Skeletal muscle satellite cell (primary cell): Measurements from ENCODE around the gene ZNRF4.

Source experiments
- H3K27me3 ChIP-seq: 2 replicates; pipeline ENCODE4 v1.7.0; 2013; ENCODE audit warnings: low read length; ENCODE audit not compliant: control insufficient read depth, insufficient read depth
- H3K36me3 ChIP-seq: 2 replicates; pipeline ENCODE4 v1.7.0; 2013; ENCODE audit warnings: mild to moderate bottlenecking, control low read depth, low read length; ENCODE audit not compliant: insufficient read depth
- H3K4me1 ChIP-seq: 2 replicates; pipeline ENCODE4 v1.7.0; 2013; ENCODE audit warnings: low read length; ENCODE audit not compliant: control insufficient read depth, insufficient read depth
- H3K4me2 ChIP-seq: 2 replicates; pipeline ENCODE4 v1.7.0; 2013; ENCODE audit warnings: mild to moderate bottlenecking, low read length
- H3K4me3 ChIP-seq: 2 replicates; pipeline ENCODE4 v1.7.0; 2013; ENCODE audit warnings: low read length
- H3K9ac ChIP-seq: 2 replicates; pipeline ENCODE4 v1.7.0; 2013; ENCODE audit warnings: mild to moderate bottlenecking, low read depth, low read length, moderate library complexity
- H3K9me3 ChIP-seq: replicated peaks from 2 replicates; pipeline ENCODE4 v1.7.0; 2013; ENCODE audit warnings: mild to moderate bottlenecking, control low read depth, low read length

Gene ZNRF4

GRCh38 chr19:5492281-5492634, 37.0 kb downstream of the ZNRF4 start:
- Histone ChIP-seq H3K27me3 (peaks cover 45% of the 10 kb centered on the region), H3K4me2 (no peak overlapping the region), H3K9ac (no peak overlapping the region), H3K9me3 (no peaks in the 10 kb centered on the region), H3K36me3 (no peaks in the 10 kb centered on the region), H3K4me1 (no peaks in the 10 kb centered on the region), H3K4me3 (no peak overlapping the region)

GRCh38 chr19:5492635-5493409, 37.6 kb downstream of the ZNRF4 start:
- H3K27me3 ChIP-seq, result peaks cover 45% of the 10 kb centered on the region
- H3K4me3 ChIP-seq, result no peak overlapping the region
- no peaks in the 10 kb centered on the region for H3K4me1 ChIP-seq
- H3K36me3 ChIP-seq, result no peaks in the 10 kb centered on the region
- no peak overlapping the region for H3K4me2 ChIP-seq
- no peaks in the 10 kb centered on the region for H3K9me3 ChIP-seq
- H3K9ac ChIP-seq, result no peak overlapping the region

- H3K9ac ChIP-seq, result no peak overlapping the region
- no peaks in the 10 kb centered on the region for H3K4me1 ChIP-seq
- peaks cover 43% of the 10 kb centered on the region for H3K27me3 ChIP-seq
- H3K4me2 ChIP-seq, result no peak overlapping the region
- no peak overlapping the region for H3K4me3 ChIP-seq
- H3K36me3 ChIP-seq, result no peaks in the 10 kb centered on the region
- H3K9me3 ChIP-seq, result no peaks in the 10 kb centered on the region
Measured at GRCh38 chr19:5494773-5495172, 39.6 kb downstream of the ZNRF4 start.

GRCh38 chr19:5495792-5496191, 40.6 kb downstream of the ZNRF4 start:
- H3K4me2 ChIP-seq, result no peak overlapping the region
- no peaks in the 10 kb centered on the region for H3K4me1 ChIP-seq
- H3K9me3 ChIP-seq, result no peaks in the 10 kb centered on the region
- H3K9ac ChIP-seq, result no peak overlapping the region
- peaks cover 35% of the 10 kb centered on the region for H3K27me3 ChIP-seq
- H3K4me3 ChIP-seq, result no peak overlapping the region
- H3K36me3 ChIP-seq, result no peaks in the 10 kb centered on the region

- H3K9ac ChIP-seq, result no peak overlapping the region
- H3K4me2 ChIP-seq, result no peak overlapping the region
- no peaks in the 10 kb centered on the region for H3K36me3 ChIP-seq
- no peak overlapping the region for H3K4me3 ChIP-seq
- H3K9me3 ChIP-seq, result no peaks in the 10 kb centered on the region
- no peaks in the 10 kb centered on the region for H3K4me1 ChIP-seq
- H3K27me3 ChIP-seq, result peaks cover 23% of the 10 kb centered on the region
Measured at GRCh38 chr19:5497297-5497696, 42.1 kb downstream of the ZNRF4 start.

GRCh38 chr19:5498830-5499550, 43.8 kb downstream of the ZNRF4 start:
- no peaks in the 10 kb centered on the region for H3K4me1 ChIP-seq
- H3K9me3 ChIP-seq, result no peaks in the 10 kb centered on the region
- no peak overlapping the region for H3K4me2 ChIP-seq
- no peak overlapping the region for H3K9ac ChIP-seq
- H3K36me3 ChIP-seq, result no peaks in the 10 kb centered on the region
- H3K27me3 ChIP-seq, result peaks cover 9% of the 10 kb centered on the region
- H3K4me3 ChIP-seq, result no peak overlapping the region

GRCh38 chr19:5501907-5502306, 46.7 kb downstream of the ZNRF4 start:
- H3K9ac ChIP-seq, result no peak overlapping the region
- H3K9me3 ChIP-seq, result no peaks in the 10 kb centered on the region
- H3K36me3 ChIP-seq, result no peaks in the 10 kb centered on the region
- no peak overlapping the region for H3K4me3 ChIP-seq
- H3K4me2 ChIP-seq, result no peak overlapping the region
- no peaks in the 10 kb centered on the region for H3K4me1 ChIP-seq
- H3K27me3 ChIP-seq, result peaks cover 13% of the 10 kb centered on the region

- Histone ChIP-seq H3K9me3 (no peaks in the 10 kb centered on the region), H3K9ac (no peak overlapping the region), H3K4me3 (no peak overlapping the region), H3K4me2 (no peak overlapping the region), H3K27me3 (peaks cover 18% of the 10 kb centered on the region), H3K36me3 (no peaks in the 10 kb centered on the region), H3K4me1 (no peaks in the 10 kb centered on the region)
Measured at GRCh38 chr19:5503598-5503997, 48.4 kb downstream of the ZNRF4 start.

- no peak overlapping the region for H3K9ac ChIP-seq
- no peak overlapping the region for H3K4me2 ChIP-seq
- H3K9me3 ChIP-seq, result no peaks in the 10 kb centered on the region
- no peak overlapping the region for H3K4me3 ChIP-seq
- H3K27me3 ChIP-seq, result peaks cover 18% of the 10 kb centered on the region
- H3K4me1 ChIP-seq, result no peaks in the 10 kb centered on the region
- H3K36me3 ChIP-seq, result no peaks in the 10 kb centered on the region
Measured at GRCh38 chr19:5504114-5504513, 48.9 kb downstream of the ZNRF4 start.
